ENCODE data around the gene ERO1B.
A peak's percentile ranks its signal among the peaks of the same experiment; 100 is the strongest.
"Not testable (repeated sequence)": the region's sequence is repeated elsewhere in the genome, so short reads cannot be mapped to it uniquely, and the experiment has no call there.

Gene ERO1B

DNA sequence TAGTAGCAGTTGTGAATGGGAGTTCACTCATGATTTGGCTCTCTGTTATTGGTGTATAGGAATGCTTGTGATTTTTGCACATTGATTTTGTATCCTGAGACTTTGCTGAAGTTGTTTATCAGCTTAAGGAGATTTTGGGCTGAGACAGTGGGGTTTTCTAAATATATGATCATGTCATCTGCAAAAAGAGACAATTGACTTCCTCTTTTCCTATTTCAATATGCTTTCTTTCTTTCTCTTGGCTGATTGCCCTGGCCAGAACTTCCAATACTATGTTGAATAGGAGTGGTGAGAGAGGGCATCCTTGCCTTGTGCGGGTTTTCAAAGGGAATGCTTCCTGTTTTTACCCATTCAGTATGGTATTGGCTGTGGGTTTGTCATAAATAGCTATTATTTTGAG, 93.7 kb downstream of the ERO1B start:
- not testable (repeated sequence) for DNase-seq (ENCODE audit: low spot score)

DNA sequence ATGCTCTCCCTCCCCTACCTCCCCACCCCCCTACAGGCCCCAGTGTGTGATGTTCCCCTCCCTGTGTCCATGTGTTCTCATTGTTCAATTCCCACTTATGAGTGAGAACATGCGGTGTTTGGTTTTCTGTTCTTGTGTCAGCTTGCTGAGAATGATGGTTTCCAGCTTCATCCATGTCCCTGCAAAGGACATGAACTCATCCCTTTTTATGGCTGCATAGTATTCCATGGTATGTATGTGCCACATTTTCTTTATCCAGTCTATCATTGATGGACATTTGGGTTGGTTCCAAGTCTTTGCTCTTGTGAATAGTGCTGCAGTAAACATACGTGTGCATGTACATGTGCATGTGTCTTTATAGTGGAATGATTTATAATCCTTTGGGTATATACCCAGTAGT, 95.3 kb downstream of the ERO1B start:
- not testable (repeated sequence) for DNase-seq (ENCODE audit: low spot score)

DNA sequence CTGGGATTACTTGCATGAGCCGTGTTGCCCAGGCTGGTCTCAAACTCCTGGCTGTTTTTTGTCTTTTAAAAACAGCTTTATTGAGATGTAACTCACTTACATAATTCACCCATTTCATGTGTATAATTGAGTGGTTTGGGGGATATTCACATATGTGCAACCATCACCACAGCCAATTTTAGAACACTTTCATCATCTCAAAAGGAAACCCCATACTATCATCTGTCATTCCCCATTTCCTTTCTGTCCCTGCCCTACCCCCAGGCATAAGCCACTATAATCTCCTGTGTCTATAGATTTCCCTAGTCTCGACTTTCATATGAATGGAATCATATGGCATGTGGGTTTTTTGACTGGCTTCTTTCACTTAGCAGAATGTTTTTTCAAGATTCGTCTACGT, 96.1 kb downstream of the ERO1B start:
- no peak for DNase-seq (ENCODE audit: low spot score)

DNA sequence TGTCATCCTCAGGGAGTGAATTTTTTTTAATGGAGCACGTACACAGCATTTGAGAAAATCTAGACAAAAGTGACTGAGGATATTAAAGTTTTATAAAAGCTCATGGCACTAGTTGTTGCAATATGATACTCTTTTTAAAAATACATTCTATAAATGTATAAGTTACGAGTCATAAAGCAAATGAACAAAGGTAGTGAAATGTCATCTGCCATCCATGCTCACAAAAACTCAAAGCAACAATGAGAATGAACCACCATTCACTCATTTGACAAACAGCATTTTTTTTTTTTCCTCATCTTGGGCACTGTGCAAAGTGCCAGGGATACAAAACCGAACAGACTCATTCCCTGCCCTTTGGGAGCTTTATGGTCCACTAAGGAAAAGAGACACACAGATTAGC, 100.7 kb downstream of the ERO1B start:
- no peak for DNase-seq (ENCODE audit: low spot score)

DNA sequence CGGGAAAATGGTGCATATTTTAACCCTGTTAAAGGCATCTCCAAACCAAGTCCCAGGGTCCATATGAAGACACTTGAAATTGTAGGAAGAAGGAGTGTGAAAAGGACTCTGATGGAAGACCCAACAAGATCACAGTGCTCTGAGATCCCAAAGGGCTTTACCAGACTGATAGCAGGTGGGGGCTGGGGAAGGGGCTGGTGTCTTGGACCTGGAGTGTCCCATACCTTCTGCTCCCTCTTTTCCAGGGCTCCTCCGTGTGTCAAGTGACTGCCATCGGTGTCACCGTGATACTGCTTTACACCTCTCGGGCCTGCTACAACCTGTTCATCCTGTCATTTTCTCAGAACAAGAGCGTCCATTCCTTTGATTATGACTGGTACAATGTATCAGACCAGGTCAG, 102.1 kb downstream of the ERO1B start:
- DNase-seq (ENCODE audit: low spot score) = no peak

DNA sequence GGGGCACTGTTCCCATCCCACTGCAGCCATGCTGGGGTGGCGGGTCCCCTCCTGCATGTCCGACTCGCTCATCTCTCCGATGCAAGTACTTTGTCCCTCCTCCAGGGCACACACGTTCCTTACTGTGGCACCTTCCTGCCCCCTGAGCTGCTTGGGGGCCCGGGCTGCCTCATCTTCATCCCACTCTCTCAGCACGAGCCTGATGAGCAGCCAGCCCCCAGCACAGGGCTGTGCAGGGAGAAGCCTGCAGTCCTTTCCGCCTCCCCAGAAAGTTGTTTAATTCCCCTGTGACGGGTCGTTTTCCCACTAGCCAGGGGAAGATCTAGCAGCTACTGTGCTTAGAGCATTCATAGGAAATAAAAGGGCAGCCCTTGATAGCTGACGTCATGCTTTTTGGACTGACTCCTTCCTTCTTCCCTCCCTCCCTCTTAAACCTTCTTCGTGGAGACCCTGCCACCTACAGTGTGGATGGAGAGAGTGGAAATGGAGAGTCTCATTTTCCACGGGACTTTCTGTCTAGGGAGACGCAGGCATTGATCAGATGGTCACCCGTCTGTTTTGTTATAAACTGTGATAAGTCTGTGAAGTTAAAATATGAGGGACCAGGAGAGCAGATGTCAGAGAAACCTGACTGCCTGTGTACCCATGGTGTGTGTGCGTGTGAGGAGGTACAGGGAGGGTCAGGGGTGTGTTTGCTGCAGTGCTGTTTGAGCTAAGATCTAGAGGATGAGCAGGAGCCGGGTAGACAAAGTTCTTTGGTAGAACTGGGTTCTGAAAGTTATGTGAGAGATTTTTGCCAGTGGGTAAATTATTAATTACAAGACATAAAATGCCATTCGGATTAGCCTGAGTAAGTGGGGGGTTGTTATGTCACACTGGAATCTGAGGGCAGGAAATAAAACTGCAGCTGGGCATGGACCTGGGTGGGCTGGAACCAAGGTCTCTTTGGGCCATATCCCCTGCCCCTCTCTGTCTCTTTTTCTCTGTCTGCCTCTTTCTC, 105.1 kb downstream of the ERO1B start:
- DNase-seq (ENCODE audit: low spot score) = peak; percentile 20

DNA sequence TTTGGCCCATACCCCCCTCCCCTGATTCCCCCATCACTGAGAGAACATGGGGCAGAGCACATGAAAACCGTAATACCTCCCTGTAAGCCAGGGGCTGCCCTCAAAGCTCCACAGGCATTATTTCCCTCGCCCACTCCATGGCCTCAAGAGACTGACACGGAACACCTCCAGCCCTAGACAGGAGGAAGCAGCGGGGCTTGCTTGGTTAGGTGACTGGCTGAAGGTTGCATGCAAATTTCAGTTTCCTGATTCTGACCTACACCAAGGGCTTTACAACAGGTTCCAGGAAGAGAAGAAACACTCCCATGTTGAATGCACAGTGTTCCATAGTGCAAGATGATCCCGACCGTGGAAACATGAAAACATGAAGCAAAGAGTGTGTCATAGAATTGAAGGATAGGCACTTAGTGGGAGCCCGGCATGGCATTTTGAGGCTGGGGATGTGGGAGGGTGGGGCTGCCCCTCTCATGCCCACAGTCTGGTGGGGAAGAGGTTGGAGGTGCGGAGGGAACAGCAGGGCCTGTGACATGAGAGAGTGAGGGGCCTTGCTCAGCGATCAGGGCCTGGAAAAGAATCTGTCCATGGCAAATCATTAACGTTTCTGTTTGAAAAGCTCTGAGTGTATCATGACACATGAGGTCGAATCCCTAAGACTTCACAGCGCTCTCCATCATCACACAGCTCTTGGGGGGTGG, 106.0 kb downstream of the ERO1B start:
- no peak for DNase-seq (ENCODE audit: low spot score)

DNA sequence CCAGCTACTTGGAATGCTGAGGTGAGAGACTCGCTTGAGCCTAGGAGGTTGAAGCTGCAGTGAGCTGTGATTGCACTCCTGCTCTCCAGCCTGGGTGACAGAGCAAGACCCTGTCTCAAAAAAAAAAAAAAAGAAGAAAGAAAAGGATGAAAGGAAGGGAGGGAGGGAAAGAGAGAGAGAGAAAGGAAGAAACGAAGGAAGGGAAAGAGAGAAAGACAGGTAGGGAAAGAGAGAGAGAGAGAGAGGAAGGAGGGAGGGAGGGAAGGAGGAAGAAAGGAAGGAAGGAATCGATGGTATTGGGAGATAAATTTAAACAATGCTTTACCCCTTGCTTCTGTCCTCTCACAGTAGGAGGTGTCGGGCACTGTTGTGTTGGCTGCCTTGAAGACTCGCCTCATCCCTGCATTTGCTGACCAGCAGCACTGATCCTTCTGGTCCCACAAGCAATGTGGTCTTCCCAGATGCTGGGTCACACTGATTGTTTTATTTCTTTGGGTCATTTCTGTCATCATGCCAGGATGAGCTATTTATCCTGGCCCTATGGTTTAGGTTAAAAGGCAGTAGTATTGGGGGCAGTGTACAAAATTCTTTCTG, 108.5 kb downstream of the ERO1B start:
- no peak for DNase-seq (ENCODE audit: low spot score)

DNA sequence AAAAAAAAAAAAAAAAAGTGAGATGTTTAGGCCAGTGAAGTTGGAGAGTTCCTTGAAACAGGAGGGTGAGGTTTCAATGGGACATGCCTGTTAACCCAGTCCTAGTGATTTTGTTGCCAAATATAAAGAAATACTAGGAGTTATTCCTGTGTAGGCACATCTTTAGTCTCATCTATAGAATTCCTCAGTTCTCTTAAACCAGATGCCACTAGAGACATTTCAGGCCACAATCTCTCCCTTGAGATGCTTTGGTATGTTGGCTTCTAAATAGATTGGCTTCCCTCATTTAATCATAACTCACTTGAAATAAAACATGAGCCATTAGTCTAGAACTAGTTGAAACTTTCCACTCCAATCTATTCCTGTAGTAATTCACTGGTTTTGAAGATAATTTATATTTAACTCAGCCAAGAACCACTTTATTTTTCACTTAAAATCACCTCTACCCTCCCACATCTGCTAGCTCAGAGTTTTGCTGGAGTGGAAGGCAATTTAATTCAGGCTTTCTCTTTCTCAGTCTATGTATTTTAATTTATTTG, 109.6 kb downstream of the ERO1B start:
- no peak for DNase-seq (ENCODE audit: low spot score)

DNA sequence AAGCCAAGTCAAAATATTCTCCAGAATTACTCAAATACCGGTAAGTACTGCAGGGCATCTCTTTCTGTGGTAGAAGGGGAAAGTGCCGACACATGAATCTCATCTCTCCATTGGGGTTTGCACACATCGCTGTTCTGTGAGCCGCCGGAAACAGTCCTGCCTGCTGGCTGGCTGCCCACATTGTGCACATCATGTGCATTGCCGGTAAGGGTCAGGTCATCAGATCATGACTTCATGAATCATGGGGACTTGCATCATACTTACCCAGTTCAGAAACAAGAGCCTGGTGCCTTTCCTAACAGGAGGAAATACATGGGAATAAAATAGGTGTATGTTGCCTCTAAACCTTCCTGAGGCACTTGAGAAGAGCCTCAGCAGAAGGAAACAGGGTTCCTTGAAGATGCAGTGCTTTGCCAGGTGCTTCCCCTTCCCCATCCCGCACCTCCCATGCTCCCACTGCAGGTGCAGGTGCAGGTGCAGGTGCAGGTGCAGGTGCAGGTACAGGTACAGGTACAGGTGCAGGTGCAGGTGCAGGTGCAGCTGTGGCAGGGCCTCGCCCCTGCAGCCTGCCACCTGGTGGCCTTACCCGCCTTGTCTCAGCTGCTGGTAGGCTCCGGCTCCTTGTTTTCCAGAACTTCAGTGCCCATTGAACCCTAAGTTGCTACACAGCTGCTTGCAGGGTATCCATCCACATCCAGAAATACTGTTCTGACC, 112.9 kb downstream of the ERO1B start:
- no peak for DNase-seq (ENCODE audit: low spot score)

DNA sequence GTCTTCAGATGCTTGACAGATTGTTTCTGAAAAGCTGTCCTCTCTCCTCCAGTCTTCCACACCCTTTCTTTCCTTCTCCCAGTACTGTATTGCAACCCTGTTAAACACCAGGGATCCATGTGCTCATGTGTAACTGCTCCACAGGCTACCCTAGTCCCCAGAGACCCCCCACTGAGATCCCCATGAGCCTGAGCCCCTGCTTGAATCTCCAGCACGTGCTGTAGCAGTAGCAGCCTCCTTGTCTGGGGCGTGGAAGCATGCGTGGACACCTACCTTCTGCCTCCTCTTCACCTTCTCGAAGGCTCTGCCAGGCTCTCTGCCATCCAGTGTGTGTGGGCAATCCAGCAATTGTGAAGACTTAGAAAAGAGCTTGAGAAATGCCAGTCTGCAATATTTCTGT, 114.2 kb downstream of the ERO1B start:
- DNase-seq (ENCODE audit: low spot score) = no peak

DNA sequence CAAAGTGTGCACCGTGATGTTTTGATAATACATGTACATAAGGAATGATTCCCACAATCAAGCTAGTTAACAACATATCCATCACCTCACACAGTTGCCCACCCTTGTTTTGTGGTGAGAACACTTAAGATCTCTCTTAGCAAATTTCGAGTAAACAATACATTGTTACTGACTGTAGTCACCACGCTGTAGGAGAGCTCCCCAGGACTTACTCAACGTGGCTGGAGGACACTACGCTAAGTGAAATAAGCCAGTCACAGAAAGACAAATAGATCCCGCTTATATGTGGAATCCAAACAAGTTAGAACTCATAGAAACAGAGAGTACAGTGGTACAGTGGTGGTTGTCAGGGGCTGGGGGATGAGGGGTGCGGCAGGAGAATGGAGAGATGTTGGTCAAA, 114.6 kb downstream of the ERO1B start:
- DNase-seq (ENCODE audit: low spot score) = no peak

DNA sequence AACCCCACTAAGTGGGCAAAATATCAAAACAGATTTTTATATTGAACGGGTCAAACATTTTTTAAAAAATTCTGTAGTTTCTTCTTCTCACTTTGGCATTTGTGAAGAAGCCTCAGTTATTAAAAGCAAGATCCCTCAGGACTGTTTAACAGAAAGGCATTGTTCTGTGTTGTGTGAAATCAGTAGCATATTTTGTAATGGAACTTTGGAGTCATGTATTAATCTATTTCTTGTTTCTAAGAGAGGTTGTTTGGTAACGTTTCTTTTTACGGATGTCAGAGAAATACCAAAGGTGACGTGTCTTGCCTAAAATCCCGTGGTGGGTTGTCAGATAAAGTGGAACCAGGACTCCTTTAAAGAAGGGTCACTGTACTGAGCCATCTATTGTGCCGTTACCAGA, 115.7 kb downstream of the ERO1B start:
- DNase-seq (ENCODE audit: low spot score) = no peak

All from D341Med (cell line).